ELF-1 (cell line): Measurements from ENCODE around the gene GSG1L.
A peak's percentile ranks its signal among the peaks of the same experiment; 100 is the strongest.

Experiments used
- DNase-seq: peaks from one replicate; pipeline ENCODE4 v3.0.0-alpha.2; 2016; ENCODE audit warnings: low read depth, low spot score

The GSG1L gene

GRCh38 chr16:28091656-28092055, 28.1 kb upstream of the GSG1L start:
- no peak for DNase-seq

DNA sequence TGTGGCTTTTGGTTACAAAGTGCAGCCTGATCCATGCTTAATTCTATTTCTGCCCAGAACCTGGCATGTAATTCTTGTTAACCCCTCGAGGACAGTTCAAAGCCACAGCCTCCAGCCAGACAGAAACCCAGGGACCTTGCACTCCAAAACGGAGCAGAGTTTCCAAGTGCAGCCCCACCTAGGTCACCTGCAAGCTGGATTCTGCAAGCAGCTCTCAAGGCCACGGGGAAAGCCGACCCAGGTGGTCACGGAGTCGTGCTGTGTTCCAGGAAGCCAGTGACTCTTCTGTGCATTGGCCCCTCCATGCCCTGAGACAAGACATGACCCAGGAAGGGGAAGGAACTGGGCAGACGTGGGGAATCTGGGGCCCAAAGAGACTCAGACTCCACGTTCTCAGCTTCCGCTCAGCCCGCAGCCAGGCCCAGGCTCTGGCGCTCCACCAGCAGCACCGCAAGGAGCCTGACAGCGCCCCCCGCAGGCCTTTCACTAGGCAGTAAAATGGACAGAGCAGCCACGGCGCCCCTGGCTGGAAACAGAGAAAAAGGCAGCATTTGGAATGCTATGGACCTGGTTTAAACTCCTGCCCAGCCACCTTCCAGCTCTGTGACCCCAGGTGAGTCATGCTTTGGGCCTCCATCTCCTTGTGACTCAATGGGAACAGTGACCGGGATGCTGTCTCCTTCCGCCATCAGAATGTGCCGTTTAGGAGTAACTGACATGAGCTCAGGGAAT, 27.3 kb upstream of the GSG1L start:
- peak; percentile 90 for DNase-seq

GRCh38 chr16:28089992-28090365, 26.5 kb upstream of the GSG1L start:
- no peak for DNase-seq

DNA sequence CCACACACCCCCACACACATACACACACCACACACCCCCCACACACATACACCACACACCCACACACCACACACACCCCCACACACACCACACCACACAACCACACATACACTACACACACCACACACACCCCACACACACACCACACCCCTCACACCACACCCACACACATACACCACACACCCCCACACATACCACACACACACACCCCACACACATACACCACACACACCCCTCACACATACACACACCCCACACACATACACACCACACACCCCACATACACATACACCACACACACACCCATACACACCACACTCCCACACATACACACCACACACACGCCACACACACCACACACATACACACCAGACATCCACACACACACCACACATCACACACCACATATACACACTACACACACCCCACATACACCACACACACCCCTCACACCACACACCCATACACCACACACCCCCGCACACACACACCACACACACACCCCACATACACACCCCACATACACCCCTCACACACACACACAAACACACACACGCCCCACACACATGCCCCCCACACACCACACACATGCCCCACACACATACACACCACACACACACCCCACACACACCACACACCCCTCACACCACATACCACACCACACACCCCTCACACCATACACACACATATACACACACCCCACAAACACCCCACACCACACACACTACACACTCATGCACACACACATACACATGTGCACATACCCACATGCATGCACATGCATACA, 25.9 kb upstream of the GSG1L start:
- no peak for DNase-seq

- no peak for DNase-seq
Observed at GRCh38 chr16:28087675-28088300, 24.3 kb upstream of the GSG1L start.

DNA sequence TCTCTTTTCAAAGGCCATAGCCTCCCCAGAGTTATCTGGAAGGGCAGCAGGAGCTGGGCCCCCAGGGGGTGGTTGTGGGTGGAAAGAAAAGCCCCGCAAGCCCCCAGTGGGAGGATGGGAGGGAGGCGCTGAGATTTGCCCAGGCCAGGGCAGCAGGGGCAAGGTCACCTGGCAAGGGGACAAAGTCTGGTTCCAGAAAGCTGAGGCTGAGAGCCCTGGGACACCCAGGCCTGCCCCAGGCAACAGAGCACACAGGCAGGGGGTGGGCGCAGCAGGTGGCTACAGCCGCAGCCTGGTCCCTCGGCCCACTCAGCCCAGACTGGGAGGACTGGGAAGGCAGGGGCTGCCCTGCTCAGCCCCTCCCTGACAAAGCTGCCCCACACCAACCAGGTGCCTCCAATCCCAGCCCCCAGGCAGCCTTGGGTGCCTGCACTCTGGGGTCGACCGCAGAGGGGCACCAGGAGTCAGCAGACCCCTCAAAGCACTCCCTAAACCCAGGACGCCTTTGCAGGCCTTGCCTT, 23.7 kb upstream of the GSG1L start:
- no peak for DNase-seq

GRCh38 chr16:28086186-28087139, 22.9 kb upstream of the GSG1L start:
- DNase-seq = no peak

DNA sequence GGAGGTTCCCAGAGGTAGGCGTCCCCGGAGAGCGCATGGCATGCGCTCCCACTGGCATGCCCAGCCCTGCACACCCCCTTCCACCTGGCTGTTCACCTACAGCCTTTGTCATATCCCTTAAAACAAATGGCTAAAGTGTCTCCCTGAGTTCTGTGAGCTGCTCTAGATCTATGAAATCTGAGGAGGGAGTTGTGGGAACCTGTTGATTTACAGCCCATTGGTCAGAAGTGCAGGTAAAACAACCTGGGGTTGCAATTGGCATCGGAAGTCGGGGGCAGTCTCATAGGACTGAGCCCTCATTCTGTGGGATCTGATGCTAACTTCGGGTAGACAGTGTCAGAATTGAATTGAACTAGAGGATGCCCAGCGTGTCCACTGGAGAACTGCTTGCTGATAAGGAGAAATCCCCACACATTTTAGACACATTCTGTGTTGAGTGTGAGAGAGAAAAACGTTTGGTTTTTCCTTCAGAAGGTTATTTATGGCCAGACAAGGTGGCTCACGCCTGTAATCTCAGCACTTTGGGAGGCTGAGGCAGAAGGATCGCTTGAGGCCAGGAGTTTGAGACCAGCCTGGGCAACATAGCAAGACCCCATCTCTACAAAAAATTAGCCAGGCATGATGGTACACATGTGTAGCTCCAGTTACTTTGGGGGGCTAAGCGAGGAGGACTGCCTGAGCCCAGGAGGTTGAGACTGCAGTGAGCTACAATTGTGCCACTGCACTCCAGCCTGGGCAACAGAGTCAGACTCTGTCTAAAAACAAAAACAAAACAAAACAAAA, 22.1 kb upstream of the GSG1L start:
- no peak for DNase-seq

- no peak for DNase-seq
Observed at GRCh38 chr16:28084209-28084608, 20.7 kb upstream of the GSG1L start.

GRCh38 chr16:28082624-28083023, 19.1 kb upstream of the GSG1L start:
- peak; percentile 66 for DNase-seq

DNA sequence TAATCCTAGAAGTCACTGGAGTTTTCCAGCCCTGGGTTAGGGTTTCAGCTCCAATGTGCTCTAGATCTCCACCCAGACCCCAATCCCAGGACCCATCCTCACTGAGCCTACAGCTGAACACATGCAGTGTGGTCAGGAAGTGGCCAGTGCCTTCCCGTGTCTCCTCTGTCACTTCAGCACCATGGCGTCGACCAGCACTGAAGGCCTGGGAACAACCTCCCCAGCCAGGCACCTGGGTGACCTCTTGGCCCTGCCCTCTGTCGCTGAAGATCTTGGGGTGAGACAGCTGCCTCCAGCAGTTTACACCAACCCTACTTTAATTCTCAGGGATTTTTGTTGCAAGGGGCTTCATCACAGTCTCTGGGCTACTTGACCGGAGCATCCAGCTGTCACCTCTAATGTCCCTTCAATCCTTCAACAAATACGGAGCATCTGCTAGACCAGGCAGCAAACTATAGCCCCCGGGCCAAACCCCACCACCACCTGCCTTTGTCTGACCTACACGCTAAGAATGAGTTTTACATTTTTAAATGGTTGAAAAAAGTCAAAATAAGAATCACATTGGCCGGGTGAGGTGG, 18.0 kb upstream of the GSG1L start:
- peak; percentile 38 for DNase-seq

DNA sequence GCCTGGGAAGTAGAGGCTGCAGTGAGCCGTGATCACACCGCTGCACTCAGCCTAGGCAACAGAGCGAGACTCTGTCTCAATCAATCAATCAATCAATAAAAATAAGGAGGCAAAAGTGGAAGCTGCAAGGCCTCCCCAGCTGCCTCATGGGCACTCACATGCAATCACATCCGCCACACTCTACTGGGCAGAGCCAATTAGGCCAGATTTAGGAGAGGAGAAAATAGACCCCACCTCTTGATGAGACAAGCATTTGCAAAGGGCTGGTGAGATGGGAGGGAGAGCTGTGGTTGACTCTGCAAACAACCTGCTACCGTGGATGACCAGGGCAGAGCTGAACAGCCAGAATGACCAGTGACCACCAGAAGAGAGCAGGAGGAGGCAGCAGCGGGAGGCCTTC, 14.7 kb upstream of the GSG1L start:
- no peak for DNase-seq

DNA sequence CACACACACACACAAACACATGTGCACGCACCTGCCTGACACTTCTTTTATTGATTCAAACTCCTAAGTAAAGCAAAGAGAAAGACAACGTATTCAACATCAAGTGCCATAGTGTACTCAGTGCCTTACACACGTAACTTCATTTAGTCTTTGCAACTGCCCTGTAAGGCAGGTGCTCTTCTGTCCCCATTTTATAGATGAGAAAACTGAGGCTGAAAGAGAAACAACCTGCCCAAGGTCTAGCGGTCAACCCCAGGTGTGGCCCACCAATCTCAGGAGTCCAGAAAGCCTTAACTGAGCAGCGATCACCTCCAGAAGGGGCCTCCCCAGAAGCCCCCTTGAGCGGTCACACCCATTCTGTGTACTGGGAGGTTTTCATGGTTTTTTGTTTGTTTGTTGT, 10.3 kb upstream of the GSG1L start:
- DNase-seq = no peak

DNA sequence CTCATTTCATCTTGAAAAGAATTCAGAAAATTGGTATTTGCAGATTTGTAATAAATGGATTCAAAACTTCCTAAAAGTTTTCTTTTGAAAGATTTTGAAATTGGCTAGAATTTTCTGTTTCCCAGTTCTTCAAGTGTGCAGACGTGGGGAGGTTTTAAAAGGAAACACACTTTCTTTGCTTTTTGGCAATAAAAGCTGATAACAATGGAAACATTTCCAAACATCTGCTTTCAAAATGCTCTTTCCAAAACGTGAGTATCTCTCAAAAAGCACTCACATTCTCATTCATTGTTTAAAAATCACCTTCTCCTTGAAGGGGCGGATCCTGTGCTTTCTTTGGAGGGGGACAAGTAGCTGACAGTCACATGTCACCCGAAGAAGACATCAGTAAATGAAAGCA, 8.6 kb upstream of the GSG1L start:
- no peak for DNase-seq

DNA sequence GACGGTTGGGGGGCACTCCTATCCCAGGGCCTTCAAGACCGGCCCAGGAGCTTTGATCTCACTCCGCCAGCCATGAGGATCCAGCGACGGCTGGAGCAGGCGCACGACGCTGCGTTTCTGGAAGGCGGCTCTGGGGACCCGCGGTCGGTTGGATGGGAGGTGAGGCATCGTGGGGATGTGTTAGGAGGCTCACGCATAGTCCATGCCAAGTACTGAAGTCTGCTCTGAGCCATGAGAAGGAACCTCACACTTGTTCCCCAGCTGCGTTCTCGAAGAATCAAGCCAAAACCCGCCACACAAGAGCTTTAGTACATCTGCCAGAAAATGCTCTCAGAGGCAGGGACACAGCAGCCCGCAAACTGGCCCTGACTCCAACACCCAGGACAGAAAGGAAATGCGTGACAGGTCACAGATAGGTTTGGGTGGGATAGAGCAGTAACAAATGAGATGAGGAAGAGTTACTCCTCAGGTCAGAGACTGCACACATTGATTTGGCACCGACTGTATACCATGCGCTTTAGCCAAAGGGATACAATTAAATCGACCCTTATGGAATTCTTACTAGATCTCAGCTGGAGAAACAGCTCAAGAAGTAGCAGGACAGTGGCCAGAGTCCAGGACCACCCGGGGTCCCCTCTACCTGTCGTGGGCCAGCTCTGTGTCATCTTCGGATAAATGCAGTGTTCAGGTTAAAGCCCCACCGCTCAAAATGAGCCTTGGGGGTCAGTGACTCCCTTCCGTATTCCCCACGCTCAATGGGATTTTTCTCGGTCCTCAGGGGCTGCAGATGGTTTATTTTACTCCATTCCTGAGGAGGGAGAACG, 6.7 kb upstream of the GSG1L start:
- DNase-seq = no peak

DNA sequence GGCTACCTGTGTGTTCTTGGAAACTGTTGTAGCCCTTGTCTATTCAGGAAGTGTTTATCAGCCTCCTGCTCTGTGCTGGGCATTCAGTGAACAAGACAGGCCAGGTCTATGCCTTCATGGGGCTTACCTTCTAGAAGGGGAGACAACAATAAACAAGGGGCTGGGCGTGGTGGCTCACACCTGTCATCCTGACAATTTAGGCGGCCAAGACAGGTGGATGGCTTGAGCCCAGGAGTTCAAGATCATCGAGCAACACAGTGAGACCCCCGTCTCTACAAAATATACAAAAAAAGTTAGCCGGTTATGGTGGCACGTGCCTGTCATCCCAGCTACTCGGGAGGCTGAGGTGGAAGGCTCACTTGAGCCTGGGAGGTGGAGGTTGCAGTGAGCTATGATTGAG, 5.5 kb upstream of the GSG1L start:
- no peak for DNase-seq

- no peak for DNase-seq
Observed at GRCh38 chr16:28067604-28068379, 4.3 kb upstream of the GSG1L start.

DNA sequence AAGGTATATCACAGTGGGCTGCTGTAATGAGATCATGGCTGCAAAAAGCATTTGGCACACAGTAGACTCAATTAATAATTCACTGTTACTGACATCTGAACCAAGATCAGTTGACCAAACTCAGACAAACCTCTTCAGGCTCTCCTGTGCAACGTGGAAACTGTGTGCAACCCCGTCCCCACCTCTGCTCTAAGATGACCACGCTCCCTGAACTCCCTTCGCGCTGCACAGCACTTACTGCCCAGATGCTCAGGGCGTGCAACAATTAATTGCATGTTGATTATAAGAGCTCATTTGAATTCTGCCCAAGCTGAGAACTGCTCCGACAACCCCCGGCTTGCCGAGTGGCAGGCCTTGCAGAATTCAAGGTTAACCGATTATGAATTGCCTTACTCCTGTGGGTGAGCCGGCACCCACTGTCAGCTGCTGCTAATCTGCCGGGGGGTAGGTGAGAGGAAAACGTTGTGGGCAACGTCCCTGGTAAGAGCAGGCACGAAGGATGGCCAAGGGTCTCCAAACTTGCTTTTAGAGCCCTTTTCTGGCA, 1.3 kb upstream of the GSG1L start:
- no peak for DNase-seq
